ENCODE measurements around the gene KIAA1217. TPM values are rescaled to one million over a fixed set of nuclear protein-coding genes. Genes with fewer than 3 reads are reported as not detected.
A peak's percentile ranks its signal among the peaks of the same experiment; 100 is the strongest.

The KIAA1217 gene
- total and polyA plus RNA-seq, 2 of the 4 experiments (the other 2 are of a cell fraction), result 3.4 to 4.4 TPM

- Histone ChIP-seq H2BK15ac (ENCODE audit: low read depth, low read length) (no peak overlapping the region), H2AK5ac (ENCODE audit: low read depth, low read length) (no peak overlapping the region), H4K20me1 (ENCODE audit: insufficient read depth, low read length) (no peaks in the 10 kb centered on the region), H3K36me3 (ENCODE audit: control insufficient read depth, insufficient read depth, low read length) (no peaks in the 10 kb centered on the region), H4K91ac (ENCODE audit: insufficient read depth, low read depth, low read length) (no peak overlapping the region; the same call in 1 of the 2 replicates), H3K9me3 (ENCODE audit: control insufficient read depth, insufficient read depth, low read length) (no peaks in the 10 kb centered on the region), H2AK9ac (replicated peaks; ENCODE audit: low read depth, low read length, poor library complexity) (no peak overlapping the region), H3K79me1 (ENCODE audit: low read depth in 1 of 2, low read length in 2 of 2) (no peaks in the 10 kb centered on the region), H3K23ac (ENCODE audit: low read depth, low read length) (no peak overlapping the region), H3K56ac (ENCODE audit: extremely low read depth, insufficient read depth, low read length) (no peak overlapping the region), H3K9ac (ENCODE audit: low read depth, low read length) (no peak overlapping the region), H3K27me3 (ENCODE audit: control insufficient read depth, insufficient read depth, low read length) (no peaks in the 10 kb centered on the region; the same call in 1 of the 2 replicates), H3K4me1 (ENCODE audit: control insufficient read depth, insufficient read depth, low read length) (no peaks in the 10 kb centered on the region), H3K14ac (replicated peaks; ENCODE audit: low read depth, low read length) (no peak overlapping the region), H3K4me3 (ENCODE audit: insufficient read depth, low read depth, low read length) (no peak overlapping the region), H3K4me2 (ENCODE audit: low read depth, low read length) (no peak overlapping the region), H3K4ac (ENCODE audit: low read depth, low read length) (no peak overlapping the region), H2BK5ac (ENCODE audit: low read depth, low read length, poor library complexity, severe bottlenecking) (peak overlapping the region; percentile 87), H3K27ac (ENCODE audit: insufficient read depth, low read length) (no peak overlapping the region), H4K8ac (ENCODE audit: low read depth in 2 of 2, low read length in 2 of 2) (no peak overlapping the region), H2AFZ (replicated peaks; ENCODE audit: low read length, poor library complexity) (no peak overlapping the region), H3K9me1 (ENCODE audit: insufficient read depth, low read length) (no peaks in the 10 kb centered on the region), H2BK20ac (ENCODE audit: low read depth, low read length) (no peak overlapping the region), H3K18ac (ENCODE audit: low read depth, low read length) (peak overlapping the region; percentile 4; the same call in 1 of the 2 replicates), H4K5ac (ENCODE audit: low read depth, low read length) (no peak overlapping the region), H2BK120ac (ENCODE audit: low read depth, low read length) (no peak overlapping the region)
- POLR2A ChIA-PET (ENCODE audit: unreplicated experiment), result no interaction called here
- peak; percentile 85 for ATAC-seq (ENCODE audit: low read depth)
- BruUV-seq (replicated peaks), result no TSS peak
- intact Hi-C loops (cut with micrococcal nuclease) (no loop called here), in situ Hi-C loops (cut with MboI; ENCODE audit: low sequenced_read_pairs) (no loop called here), dilution Hi-C loops (cut with HindIII; ENCODE audit: low sequenced_read_pairs, unreplicated experiment) (no loop called here)
- CTCF ChIA-PET, result interaction anchor here (1.4 kb wide), 1 partner anchor 15 kb away, joined by 3 read pairs; no protein-coding TSS in a partner anchor
- TF ChIP-seq FOS (IDR thresholded peaks at IDR 0.05; ENCODE audit: low read depth, low read length) (no peak), MXI1 (IDR thresholded peaks at IDR 0.05; ENCODE audit: borderline replicate concordance, low read depth, low read length) (no peak), CEBPB (IDR thresholded peaks at IDR 0.05; ENCODE audit: low read depth, low read length) (no peak), CTCF (conservative IDR thresholded peaks at IDR 0.05; ENCODE audit: low read depth, low read length) (no peak), RCOR1 (IDR thresholded peaks at IDR 0.05; ENCODE audit: insufficient replicate concordance, low read length) (no peak), CHD1 (IDR thresholded peaks at IDR 0.05; ENCODE audit: low read depth, low read length) (no peak), BHLHE40 (IDR thresholded peaks at IDR 0.05; ENCODE audit: low read depth, low read length) (no peak)
- DNase-seq, result peak; percentile 63
Measured at GRCh38 chr10:24333736-24334135, 124.8 kb downstream of the KIAA1217 start.
